HG02840 (cell line): ENCODE measurements around the gene OTP.

Source experiments
- ATAC-seq: cut with Tn5 transposase; IDR thresholded peaks from one replicate; pipeline ENCODE4 v1.9.1; 2021; ENCODE audit warnings: mild to moderate bottlenecking, moderate library complexity, moderate number of reproducible peaks; ENCODE audit not compliant: unreplicated experiment, low FRiP score

Gene OTP

DNA sequence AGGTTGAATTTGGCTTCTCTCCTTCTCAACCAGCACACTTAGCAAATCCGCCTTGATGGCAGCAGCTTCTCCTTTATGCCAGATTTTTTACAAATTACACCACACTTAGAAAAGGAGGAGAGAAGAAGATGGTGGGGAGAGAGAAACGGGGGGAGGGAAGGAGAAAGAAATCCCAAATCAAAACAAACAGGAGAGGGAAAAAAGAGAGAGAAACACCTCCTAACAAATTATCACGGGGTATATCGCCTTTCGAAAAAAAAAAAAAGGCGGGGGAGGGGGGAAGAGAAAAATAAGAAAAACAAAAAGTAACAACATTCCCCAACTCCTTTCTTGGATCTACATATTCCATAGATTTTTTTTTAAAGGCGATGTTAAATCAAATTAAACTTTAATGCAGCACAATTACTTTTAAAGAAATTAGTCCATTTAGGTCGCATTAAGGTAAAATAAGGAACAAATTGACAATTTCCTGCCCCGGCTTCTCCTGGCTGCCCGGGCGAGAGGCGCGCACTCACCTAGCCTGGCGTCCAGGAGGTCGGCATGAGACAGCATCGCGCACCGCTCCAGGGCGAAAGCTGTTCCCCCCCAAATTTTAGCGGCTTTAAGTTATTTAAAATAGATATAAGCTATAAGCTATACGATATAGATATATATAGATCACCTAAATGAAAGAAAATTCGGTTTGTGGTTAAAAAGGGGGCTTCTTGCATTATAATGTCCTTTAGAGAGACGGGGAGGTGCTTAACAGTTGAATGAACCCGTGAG is at the start of gene OTP:
TSS of gene OTP (minus strand) at position 716 of the 765 bp plus-strand sequence. CDS start at position 552, 164 bp downstream.
- no peak for ATAC-seq

DNA sequence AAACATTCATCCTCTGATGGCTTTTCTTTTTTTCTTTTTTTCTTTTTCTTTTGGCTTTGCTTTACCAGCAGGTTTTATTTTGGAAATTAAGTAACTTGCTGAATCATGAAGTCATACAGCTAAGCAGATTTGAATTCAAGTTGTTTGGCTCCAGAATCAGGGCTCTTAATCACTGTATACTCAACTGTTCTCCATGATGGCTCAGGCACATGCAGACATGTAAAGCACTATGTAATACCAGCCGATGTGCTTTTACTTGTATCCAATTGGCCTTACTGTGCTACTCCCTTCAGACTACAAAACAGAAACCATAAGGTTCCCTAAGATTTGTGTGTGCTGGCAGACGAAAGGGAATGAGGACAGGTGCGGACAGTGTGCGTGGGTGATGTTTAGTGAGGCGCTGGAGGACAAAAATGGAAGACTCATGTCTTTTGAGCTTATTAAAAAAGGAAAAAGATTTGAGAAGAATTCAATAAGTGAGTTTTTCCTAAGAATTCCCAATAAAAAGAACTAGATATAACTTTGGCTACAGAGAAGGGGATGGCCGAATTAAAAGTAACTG is 44.7 kb upstream of the OTP start:
- no peak for ATAC-seq

DNA sequence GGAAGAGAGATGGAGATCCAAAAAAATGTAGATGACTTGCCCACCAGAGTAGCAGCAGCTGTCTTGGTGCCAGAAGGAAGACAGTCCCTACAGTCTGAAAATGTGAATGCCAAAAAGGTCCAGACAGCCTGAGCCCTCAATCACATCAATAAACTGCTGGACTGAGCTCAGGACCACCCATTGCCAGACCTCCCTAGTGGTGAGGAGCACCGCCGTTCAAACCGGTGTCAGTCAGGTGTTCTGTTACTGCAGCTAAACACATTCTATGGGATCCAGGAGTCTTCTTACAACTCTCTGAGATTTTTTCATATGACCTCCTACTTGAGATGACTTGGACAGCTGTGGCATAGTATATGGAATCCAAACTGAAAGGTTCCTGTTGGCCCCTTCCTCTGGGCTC is 32.0 kb upstream of the OTP start:
- ATAC-seq, result no peak

DNA sequence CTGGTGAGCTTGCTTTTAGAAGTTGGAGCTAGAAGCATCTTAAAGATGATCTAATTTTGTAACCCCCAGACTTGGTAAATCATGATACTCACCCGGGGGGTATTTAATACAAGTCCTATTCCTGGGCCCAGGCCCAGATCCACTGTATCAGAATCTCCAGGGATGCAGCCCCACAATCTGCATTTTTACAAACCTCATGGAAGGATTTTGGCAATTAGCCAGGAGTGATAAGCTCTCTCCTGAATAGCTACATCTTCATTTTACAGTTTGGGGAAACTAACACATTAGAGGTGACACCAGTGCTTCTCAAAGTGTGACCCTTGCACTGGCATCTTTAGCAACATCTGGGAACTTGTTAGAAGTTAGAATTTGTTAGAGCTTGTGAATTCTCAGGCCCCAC is 31.2 kb upstream of the OTP start:
- ATAC-seq, result no peak

DNA sequence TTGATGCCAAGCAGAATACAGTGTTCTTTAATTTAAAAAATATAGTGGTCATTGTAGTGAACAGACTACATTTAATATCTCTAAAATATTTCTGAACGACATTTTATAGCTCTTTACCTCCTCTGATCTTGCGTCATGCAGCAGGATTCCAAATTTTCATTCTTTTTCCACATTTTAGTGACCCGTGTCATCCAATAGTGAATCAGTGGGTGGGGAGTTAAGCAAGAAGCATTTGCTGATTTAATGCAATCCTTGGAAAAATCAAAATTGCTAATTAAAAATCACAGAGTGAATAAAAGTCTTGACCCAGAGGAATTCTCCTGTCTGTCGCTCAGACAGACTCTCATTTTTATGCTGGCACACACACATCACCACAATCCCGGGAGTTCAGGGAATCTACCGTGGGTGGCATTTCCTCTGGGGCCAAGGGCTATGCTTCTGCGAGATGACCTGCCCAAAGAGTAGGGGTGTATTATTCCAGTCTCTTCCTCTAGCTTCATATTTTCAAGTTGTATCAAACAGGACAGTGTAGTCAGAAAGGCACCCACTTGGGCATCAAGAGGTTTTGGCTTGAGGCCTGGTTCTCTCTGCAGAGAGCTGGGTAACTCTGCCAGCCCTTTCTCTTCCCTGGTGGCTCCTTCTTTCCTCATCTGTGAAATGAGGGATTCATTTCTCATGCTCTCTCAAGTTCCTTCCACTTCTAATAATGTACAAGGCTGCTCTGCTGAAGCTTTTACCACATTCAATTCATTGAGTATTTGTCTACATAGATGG is 24.8 kb upstream of the OTP start:
- ATAC-seq, result no peak

DNA sequence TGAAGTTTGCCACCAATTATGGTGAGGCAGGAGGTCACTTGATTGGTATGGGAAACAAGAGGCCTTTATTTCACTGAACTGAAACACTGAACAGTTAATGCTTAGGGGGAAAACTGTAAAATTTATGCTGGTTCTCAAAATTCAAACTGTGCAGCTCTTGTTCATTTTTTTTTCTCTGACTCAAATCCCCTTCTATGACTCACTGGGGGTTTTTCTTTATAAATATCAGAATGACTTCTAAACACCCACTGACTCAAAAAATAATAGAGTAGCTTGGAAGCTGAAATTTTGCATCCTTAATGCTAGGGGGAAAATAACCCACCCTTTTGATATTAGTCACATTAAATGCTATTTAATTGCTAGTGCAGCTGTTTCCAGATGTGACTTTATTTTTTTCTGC is 24.1 kb upstream of the OTP start:
- no peak for ATAC-seq

DNA sequence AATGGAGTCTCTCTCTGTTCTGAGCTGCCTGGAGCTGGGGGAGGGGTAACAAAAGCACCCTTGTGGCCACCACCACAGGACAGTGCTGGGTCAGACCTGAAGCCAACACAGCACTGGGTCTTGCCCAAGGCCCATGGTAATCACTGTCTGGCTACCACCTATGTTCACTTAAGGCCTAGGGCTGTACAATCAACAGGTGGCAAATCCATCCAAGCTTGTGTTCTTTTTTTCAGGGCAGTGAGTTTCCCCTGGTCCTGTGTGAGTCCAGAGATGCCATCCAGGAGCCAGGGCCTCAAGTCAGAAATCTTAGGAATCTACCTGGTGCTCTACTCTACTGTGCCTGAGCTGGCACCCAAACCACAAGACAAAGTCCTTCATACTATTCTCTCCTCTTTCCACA is 20.1 kb upstream of the OTP start:
- no peak for ATAC-seq

DNA sequence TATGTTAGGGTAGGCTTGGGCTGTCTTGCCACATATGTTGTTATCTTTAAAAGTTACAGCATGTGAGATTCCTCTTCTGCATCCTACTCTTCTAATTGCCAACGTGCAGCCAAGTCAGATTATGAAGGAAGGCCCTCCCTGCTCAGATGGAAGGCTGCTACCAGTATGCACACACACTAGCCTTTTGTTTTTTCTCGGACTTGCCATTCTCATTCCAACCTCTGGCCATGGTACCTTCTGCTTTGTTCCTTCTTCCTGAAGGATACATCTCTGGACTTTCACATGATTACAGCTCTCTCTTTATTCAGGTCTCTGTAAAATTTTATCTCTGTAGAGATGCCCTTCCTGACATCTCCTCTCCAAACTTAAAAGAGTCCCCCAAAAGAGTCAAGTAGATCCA is 12.8 kb upstream of the OTP start:
- ATAC-seq, result no peak

DNA sequence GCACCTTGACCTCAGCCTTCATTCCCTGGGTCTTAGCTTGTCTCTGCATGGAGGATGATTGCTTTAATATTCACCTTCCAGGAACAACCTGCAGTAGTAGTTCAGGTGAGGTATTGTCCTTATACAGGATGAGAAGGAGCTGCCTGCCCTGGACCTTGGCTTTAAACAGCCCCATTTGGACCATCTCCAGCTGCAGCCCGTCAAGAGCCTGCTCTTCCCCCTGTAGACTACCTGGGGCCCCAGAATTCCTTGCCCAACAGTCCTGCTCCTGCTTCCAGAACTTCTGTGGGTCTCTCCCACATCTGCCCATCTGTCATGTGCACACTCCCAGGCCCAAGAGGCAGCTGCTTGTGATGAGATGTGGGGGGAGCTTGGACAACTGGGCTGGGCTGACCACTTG is 12.2 kb upstream of the OTP start:
- ATAC-seq, result no peak

DNA sequence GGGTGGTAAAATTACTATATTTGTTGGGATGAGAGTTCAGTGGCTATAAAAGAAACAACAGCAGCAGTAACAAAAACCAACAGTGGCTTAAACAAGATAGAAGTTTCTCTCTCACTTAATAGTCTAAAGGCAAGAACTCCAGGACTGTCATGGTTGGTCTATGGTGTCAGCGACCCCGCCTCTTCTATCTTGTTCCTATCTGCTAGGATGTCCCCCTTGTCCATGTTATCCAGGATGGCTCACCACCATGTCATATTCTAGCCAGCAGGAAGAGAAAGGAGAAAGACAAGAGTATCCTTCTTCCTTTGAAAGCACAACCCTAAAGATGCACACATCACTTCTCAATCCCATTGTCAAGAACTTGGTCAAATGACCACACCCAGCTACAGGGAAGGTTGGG is 11.3 kb upstream of the OTP start:
- ATAC-seq, result no peak

DNA sequence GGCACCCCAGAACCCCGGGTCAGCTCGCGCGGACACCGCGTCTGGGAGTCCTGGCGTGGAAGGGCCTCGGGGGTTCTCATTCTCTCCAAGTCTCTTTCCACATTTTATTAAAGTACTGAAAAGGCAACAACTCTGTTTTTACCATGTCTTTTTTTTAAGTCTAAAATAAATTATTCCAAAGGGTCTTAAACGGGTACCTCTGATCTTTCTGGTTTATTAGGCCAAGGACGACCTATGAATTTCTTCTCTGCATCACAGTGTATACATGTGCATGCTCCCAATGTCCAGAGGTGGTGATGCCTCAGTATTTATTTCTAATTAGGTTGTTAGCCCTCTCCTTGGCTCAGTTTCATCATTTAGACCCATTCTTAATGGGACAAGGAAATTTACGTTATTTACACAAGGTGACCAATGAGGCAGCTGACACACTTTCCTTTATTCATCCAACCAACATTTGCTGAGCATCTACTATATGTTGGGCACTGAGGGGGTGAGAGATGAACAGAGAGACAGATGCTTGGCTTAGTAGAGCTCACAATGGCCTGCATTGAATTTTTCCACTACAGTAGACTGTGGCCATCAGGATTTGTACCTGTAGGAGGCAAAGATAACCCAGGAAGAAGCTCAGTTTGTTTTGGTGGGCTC is 7.6 kb upstream of the OTP start:
- no peak for ATAC-seq

DNA sequence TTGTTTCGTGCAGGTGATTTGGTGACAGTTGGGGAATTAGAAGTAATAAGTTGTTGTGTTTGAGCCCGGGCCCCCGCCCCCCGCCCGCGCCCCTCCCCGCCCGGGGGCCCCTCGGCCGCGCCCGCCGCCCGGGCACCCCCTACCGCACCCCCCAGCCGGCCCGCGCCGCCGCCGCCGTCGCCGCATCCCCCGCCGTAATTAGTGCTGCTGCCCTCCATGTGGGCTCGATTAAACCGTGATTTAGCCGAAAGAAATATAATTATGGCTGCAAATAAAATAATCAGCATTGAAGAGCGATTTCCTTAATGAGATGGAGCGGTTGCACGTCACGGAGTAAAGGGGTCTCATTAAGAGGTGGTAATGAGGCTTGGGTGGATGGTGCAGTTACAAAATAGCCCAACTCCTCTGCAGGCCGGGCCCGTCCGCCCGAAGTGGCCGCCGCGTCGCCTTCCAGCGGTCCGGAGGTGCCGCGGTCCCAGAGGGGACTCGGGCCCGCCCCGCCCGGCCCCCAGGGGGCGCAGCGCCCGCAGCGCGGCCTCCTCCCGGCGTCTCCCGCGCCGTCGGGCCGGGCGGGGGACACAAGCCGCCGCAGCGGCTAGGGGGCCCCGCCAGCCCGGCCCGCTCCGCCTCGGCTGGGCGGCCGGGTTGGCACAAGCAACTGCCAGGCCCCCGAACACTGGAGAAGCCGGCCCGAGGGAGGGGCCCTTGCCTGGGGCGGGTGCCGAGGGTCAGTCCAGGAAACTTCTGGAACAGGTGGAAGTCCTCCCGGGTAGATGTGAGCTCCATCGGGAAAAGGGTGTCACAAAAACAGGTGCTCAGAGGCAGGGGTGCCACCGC is 6.9 kb upstream of the OTP start:
- ATAC-seq, result no peak

DNA sequence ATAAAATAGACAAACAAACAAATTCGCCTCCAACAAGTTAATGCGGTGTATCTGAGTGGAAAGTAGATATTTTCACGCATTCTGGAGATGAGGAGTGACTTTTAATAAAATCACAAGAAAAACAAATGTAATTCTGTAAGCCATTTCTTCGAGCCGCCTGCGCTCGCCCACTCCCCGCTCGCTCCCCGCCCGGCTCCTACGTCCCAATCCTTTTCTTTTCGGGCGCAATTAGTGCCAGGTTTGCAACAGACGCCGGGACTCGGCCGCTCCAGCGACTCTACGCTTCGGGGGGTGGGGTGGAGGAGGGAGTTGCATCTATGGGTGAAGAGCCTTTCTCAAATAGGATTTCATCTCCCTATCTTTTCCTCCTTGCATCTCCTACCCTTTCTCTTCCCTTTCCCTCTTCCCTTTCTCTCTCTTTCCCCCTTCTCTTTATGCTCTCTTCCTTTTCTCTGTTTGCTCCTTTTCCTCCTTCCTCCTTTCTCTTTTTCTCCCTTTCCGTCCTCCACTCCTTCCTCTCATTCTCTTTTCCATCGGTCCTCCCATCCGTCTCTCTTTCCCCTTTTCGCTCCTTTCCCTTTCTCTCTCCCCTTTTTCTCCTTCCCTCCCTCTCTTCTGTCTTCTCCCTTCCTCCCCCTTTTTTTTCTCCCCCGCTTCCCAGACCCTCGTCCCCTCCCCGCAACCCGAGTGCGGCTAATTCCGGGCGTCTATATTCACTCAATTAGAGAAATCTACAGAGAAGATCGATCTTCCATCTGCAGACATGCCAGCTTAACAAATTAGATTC is 6.1 kb upstream of the OTP start:
- ATAC-seq, result no peak

DNA sequence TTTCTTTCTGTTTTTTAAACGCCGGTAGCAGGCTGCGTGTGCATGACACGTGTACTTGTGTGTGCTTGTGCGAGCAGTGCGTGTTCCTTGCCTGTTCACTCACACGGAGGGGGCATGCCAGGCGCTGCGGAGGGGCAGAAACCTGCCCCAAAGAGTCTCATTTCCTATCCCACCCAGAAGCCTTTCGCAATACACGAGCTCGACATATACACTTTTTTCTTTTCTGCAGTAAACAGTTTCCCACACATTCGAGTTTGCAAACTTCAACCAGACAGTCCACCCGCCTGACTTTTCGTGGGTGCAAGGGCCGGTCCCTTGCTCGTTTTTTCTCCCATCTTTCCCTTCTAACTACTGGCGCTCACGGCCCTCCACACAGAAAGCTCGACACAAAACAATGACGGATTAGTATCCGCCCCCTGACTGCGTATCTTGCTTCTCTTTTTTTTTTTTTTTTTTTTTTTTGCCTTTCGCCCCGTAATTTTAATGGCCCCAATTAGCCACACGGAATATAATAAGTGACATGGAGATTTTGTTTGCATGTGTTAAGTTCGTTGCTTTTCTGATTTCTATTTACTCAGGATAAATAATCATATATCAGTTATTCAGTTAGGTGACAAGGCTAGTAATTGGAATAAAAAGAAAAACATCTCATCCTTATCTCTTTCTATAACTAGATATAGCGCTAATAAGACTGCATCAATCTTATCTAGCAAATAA is 5.3 kb upstream of the OTP start:
- ATAC-seq, result no peak

DNA sequence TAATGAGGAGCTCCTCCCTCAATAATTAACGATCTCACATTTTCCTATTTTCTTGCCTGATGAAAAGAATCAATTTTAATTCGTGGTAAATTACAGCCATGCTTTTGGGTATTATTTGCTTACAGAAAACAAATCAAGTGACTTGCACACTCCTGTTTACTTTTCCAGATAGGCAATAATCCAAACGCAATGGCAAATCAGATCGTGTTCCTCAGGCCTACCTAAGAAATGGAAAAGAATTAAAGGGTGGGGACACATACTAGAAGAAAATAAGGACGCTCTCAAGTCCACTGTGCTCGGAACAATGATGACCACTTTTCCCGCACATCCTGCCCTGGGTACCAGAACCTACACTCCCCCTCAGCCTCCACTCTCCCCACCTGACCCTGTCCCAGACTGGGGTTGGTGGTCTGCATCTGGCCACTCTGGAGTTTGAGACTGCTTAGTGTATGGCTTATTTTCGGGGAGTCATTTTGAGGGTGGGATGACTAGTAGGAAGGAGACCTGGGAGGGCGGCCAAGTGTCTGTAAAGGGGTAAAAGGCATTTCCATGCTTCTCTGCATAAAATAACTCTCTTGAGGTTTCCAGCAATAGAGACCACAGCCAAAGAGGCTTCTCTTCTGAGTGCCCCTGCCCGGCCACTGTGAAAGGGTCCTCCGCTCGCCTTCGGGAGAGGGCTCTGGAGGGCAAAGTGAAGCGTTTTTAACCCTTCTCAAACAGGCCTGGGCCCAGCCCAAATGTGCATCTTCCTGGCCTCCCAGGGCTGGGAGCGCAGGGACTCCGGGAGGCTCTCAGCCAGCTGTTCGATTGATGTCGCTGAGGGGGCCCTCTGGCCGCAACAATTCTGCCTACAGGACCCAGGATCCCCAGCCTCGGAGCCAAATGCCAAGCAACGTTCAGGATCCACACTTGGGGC is 4.5 kb upstream of the OTP start:
- no peak for ATAC-seq

DNA sequence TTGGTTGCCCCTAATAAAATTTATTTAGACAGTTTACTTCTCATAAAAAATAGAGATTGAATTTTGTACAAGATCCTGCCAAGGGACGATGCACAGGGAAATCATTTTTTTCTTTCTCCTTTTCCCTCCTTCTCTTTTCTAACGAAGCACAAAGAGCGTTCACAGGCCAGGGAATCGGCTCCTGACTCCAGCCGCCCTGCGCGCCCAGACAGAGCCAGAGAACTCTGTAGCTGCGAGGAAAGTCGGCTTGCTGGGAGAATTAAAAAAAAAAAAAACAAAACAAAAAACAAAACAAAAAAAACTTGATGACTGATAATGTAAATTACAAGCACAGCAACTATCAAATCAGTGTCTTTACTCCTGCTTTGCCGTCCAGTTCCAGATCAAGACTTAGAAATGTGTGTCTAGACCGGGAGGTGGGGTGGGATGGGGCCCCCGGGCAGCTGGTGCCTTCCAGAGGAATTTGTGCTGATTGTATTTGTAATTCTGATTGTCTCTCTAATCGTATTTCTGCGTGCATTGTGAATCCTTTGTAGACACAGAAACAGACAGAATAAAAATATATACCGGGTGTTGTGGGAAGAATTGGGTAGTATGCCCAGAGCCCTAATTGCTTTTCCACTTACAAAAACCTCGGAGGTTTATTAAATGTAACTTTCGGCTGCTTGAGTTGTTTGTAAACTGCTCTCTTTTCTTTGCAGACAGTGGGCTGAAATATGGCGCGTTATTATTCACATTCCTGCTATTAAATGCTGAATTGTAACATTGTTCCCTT is 3.6 kb upstream of the OTP start:
- no peak for ATAC-seq

DNA sequence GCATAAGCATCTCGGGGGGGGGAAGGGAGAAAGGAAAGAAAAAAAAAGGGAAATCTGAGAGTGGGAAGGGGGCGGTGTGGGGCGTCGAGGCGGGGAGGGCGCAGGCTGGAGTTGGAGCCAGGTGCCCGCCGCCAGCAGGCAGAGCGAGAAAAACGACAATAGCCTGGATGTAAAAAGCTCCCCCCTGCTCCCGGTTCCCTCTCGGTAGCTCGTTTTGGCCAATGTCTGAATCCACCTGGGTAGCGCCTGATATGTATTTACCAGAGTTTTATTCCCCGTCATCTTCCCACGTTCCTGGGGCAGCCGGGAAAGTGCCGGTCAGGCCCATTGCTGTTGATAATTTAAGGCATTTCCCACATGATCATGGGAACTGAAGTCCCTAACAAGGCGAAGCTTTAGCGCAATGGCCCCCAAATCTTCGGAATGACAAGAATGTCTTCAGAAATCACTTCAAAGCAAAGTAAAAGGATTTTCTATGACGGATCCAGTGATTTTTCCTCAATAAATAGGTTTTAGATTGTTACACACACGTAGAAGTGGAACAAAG is 3.0 kb upstream of the OTP start:
- no peak for ATAC-seq
